ENCODE results near the gene SRM.

The SRM gene

DNA sequence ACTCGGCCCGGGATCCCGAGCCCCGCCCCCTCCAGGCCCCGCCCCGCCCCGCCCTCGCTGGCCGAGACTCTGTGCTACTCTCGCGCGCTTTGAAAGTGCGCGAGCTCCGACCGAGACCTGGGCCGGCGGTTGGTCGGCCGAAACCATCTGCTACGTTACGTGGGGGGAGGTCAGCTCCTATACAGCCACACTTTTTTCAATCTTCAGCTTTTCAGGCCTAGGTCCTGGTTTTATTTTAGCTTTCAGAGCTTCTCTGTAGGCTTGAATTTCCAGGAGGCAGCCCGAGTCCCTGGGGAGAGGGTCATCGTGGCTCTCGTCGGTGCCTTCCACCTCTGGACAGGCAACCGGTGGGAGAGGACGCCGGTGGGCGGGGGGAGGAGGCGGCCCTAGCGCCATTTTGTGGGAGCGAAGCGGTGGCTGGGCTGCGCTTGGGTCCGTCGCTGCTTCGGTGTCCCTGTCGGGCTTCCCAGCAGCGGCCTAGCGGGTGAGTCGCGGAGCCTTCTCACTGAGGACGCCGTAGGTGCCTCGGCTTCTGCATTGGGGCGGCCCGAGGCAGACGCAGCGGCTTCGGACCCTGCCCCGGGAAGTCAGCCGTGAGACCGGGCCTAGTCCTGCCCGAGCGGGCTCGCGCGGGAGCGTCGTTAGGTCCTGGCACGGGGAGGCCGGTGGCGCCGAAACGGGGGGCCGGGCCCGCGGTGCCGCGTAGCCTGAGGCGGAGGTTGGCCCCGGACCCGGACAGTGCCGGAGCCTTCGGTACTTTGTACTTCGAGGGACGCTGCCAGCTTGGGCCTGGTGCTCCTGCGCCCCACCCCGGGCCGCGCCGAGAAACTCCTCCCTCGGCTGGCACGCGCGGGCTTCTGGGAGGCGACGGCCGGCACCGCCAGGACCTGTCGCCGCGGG lies 47.3 kb downstream of the SRM start, which contains the start of gene TARDBP:
Gene TARDBP, plus strand, starts transcription at position 395 of the 900 bp plus-strand sequence. CDS start 1,074 bp downstream, outside the sequence.
- DNase-seq: peak; percentile 85

All from effector CD8-positive, alpha-beta T cell (primary cell).